NT2/D1 (cell line): ENCODE results near the gene ANKS6.

Source experiments
- SUZ12 ChIP-seq: IDR thresholded peaks from 2 replicates; pipeline ENCODE4 v1.6.1; 2011; ENCODE audit not compliant: insufficient read length, insufficient read depth; ENCODE audit errors: extremely low read depth
- YY1 ChIP-seq: IDR thresholded peaks from 2 replicates; pipeline ENCODE4 v1.6.1; 2011; ENCODE audit not compliant: insufficient read length, insufficient read depth

GRCh38 chr9:98794802-98795201 lies 1.6 kb downstream of the ANKS6 start:
- TF ChIP-seq YY1, result no peak
- no peak for TF ChIP-seq SUZ12
